Stimulated activated CD4-positive, alpha-beta T cell treated with anti-CD3 and anti-CD28 coated beads, Interleukin-2, amount 100 ng/mL, for 24 hours (primary cell): ENCODE measurements around the gene UCK2.
"Not testable (repeated sequence)": the region's sequence is repeated elsewhere in the genome, so short reads cannot be mapped to it uniquely, and the experiment has no call there.

Source experiments
- DNase-seq, 2 donors: peaks; one replicate each; pipeline ENCODE4 v3.0.0-alpha.2; 2020

UCK2 gene

GRCh38 chr1:165827268-165828102 lies at the start of gene UCK2:
TSS of gene UCK2 (plus strand) at chr1:165827614. CDS start at chr1:165827834, 220 bp downstream.
- DNase-seq: peak; percentile 68 to 82

- not testable (repeated sequence) for DNase-seq
These were observed 49.2 kb upstream of the UCK2 start for GRCh38 chr1:165778197-165778596.

- not testable (repeated sequence) for DNase-seq
These were observed 43.9 kb upstream of the UCK2 start for GRCh38 chr1:165783519-165783918.

DNA sequence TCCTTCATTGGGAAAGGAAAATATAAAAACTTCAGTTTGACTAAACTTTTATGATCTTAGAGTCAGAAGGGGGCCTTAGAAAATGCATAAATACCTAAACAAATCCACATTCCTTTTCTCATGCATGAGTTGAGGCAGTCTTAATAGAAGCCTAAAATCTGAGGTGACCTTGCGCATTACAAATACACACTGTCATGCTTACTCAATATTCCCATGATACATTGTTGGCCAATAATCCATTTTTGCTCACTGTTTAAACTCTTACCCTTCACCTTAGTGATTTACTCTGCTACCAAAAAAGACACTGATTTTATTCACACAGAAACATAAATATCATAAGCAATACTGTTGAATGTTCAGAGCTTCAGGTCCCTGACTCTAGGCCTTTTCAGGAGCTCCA lies 39.7 kb upstream of the UCK2 start:
- DNase-seq: no peak

- DNase-seq: no peak
These were observed 33.5 kb upstream of the UCK2 start for GRCh38 chr1:165793951-165794350.

- no peak for DNase-seq
These were observed 31.5 kb upstream of the UCK2 start for GRCh38 chr1:165795894-165796293.

DNA sequence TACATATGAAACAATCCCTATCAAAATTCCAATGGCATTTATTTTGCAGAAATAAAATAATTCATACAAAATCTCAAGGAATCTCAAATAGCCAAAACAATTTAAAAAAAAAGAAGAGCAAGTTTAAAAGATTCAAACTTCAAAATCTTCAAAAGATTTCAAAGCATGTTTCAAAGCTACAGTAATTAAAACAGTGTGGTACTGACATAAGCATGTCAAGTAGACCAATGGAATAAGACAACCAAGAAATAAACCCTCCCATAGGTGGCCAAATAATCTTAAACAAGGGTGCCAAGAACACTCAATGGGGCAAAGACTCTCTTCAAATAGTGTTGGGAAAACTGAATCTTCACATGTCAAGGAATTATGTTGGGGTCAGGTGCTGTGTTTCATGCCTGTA lies 28.0 kb upstream of the UCK2 start:
- no peak for DNase-seq

DNA sequence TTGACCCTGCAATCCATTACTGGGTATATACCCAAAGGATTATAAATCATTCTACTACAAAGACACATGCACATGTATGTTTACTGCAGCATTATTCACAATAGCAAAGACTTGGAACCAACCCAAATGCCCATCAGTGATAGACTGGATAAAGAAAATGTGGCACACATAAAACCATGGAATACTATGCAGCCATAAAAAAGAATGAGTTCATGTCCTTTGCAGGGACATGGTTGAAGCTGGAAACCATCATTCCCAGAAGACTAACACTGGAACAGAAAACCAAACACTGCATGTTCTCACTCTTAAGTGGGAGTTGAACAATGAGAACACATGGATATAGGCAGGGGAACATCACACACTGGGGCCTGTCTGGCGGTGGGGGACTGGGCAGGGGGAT lies 22.9 kb upstream of the UCK2 start:
- DNase-seq: not testable (repeated sequence)

GRCh38 chr1:165807613-165808012 lies 19.8 kb upstream of the UCK2 start:
- no peak for DNase-seq

DNA sequence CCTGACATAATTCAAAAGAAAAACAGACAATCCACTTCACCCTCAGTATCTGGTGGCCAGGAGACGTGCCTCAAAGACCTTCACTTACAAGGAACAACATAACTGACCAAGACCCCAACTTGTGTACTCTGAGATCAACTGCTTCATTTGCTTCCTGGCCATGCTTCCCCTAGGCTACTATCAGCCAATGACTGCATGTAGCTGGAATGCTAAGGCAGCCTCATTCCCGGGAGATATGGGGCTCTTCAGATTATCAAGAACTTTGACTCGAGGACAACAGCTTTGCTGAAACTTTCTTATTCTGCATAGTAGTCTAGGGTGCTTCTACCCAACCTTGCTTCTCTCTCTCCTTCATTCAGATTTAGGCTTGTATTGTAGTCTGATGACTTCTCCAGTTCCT lies 11.7 kb upstream of the UCK2 start:
- no peak for DNase-seq

GRCh38 chr1:165816157-165816556 lies 11.3 kb upstream of the UCK2 start:
- no peak for DNase-seq

DNA sequence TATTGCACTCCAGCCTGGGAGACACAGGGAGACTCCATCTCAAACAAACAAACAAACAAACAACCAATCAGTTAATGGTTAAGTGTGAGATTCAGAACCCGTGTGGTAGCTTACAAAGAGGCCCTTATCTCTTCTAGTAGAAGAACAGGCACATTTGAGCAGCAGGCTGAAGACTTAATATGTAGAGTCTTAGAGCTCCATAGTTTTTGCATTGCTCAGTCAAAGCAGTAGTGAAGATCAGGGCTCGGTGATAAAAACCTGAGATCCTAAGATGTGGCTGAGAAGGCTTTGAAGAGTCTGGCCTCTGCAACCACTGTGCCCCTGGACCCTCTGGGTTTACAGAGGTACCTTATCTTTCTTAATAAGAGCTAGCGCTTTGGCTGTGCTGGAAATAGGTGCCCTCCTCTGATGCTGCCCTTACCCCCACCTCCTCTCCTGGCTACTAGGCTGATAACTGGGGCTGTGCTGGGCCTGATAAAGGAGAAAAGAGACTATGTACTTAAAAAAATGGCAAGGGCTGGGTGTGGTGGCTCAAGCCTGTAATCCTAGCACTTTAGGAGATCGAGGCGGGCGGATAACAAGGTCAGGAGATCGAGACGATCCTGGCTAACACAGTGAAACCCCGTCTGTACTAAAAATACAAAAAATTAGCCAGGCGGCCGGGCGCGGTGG lies 10.5 kb upstream of the UCK2 start:
- DNase-seq: no peak

GRCh38 chr1:165823552-165824268 lies 3.7 kb upstream of the UCK2 start:
- no peak for DNase-seq

DNA sequence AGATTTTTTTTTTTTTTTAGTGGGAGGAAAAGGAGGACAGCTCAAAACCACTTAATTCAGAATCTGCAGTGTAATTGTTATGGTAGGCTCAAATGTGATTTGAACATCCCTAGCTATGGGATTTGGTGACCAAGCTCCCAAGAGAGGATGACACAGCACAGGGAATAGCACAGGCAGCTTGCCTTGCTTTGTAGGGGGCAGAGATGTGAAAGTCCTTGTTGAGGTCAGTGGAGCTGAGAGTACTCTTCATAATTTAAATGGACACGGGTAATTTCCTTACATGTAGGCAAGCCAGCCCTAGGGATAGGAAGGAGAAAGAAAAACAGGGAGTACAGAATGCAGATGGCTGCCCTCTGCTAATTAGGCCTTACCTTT lies 3.2 kb upstream of the UCK2 start:
- no peak for DNase-seq

DNA sequence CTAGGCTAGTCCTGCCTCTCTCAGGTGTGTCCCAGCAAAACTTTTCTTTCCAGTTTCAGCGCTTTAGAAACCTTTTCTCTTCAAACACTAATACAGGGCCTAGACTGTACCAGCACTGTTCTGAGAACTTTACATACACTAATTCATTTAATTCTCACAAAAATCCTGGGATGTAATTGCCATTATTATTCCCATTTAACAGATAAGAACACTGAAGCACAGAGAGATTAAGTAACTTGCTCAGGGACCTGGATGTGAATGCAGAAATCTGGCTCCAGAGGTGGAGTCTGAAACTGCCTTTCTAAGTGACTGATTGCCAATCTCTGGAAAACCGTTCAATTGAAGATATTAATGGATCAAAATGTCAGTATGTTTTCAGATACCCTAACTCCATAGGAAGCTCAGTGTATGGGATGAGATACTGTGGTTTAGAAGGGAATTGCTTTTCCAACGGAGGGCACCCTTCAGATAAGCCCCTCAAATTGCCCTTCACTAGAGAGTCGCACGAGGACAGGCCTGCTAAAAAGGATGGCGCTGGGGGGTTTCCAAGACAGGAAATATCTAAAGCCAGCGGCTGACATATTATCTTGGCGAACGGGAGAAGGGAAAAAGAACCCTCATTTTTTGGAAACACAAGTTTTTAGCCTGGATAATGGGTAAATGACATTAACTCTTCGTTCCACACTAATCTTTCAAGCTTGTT lies 698 bp upstream of the UCK2 start:
- DNase-seq: no peak

DNA sequence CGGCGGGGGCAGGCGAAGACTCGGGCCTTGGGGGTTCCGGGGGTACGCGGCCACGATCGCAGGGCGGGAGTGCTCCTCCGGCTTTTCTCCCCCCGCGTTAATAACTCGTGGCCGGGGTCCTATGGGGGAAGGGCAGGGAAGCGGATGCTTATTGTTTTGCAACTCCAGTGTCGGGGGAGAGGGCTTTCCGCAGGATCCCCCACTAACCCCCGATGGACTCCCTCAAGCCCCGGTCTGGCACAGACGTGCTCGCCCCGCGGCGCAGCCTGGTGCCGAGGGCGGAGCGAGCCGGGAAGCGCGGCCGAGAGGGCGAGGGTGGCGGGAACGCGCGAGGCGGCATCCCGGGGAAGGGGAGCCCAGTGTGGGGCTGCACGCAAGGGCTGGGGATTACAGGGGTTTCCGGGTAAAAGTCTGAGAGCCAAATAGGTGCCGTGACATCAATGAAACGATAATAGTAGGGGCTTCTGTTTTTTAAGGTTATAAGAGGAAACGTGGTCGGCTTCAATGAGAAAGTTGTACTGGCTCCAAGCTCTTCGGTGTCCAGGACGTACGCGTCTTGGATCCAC lies 772 bp downstream of the UCK2 start:
- DNase-seq: peak; percentile 56 to 70

- peak; percentile 24 to 35 for DNase-seq
These were observed 1.4 kb downstream of the UCK2 start for GRCh38 chr1:165828669-165829329.

DNA sequence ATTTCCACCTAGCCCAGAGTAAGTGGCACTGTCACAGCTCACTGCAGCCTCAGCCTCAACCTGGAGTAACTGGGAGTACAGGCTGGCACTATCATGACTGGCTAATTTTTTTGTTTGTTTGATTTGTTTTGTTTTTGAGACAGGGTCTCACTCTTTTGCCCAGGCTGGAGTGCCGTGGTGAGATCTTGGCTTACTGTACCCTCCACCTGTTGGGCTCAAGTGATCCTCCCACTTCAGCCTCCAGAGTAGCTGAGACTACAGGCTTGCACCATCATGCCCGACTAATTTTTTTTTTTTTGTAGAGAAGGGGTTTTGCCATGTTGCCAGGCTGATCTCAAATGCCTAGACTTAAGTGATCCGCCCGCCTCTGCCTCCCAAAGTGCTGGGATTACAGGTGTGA lies 2.5 kb downstream of the UCK2 start:
- DNase-seq: no peak

- DNase-seq: no peak
These were observed 3.7 kb downstream of the UCK2 start for GRCh38 chr1:165831146-165831545.

DNA sequence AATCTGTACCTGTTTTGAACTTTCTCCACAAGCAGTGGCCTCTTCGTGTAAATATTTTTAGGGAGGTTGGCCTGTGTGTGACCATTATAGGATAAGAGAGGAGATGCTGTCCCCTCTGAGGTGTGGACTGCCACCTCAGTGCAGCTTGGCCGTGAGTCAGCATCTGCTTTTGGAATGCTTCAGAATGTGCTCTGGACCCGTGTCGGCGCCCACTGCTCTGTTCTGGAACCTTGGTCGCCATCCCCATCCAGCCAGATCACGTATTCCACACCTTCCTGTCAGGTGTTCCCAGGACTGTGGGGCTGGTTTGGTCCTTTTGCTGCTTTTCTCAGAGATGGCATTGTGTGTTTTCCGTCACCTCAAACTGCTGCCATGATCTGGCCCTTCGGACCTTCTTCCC lies 5.5 kb downstream of the UCK2 start:
- no peak for DNase-seq

GRCh38 chr1:165833358-165833757 lies 5.9 kb downstream of the UCK2 start:
- DNase-seq: no peak

DNA sequence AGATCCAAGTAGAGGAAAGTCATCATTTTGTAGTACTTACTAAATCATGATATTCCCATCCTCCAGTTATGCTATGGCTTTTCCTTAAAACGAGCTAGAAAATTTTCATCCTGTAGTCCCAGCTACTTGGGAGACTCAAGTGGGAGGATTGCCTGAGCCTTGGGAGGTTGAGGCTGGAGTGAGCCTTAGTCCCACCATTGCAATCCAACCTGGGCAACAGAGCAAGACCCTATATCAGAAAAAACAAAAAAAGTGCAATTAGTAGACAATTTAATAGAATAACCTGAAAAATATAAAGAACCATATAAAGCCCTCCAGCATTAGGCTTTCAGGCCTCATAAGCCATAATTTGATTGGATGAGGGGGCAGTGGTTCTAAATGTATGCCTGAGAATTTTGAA lies 6.8 kb downstream of the UCK2 start:
- no peak for DNase-seq
